Lung (tissue), 12 donors: ENCODE results near the gene TMEM256. TPM values are rescaled to one million over a fixed set of nuclear protein-coding genes. Genes with fewer than 3 reads are reported as not detected.

ENCODE experiments used
- ATAC-seq: fragments of 200-7000 bp; cut with Tn5 transposase; one replicate; pipeline ENCODE4 v1.9.1; 2020; ENCODE audit warnings: moderate number of reproducible peaks; ENCODE audit not compliant: insufficient read depth, low FRiP score
- DNase-seq, 3 donors: peaks; one replicate each; pipeline ENCODE4 v3.0.0-alpha.2; 2013 to 2017
- H3K27ac ChIP-seq, 2 donors: one replicate each; pipeline ENCODE4 v1.5.1; 2013; ENCODE audit warnings: mild to moderate bottlenecking in 2 of 2, moderate library complexity in 2 of 2, control low read depth in 1 of 2, inconsistent platforms in 1 of 2, low read depth in 1 of 2, low read length in 1 of 2
- H3K27me3 ChIP-seq, 3 donors: one replicate each; pipeline ENCODE4 v1.5.1; 2013; ENCODE audit warnings: low read length in 2 of 3; ENCODE audit not compliant: control insufficient read depth in 3 of 3, insufficient read depth in 3 of 3
- H3K36me3 ChIP-seq, 4 donors: one replicate each; pipeline ENCODE4 v1.5.1; 2013; ENCODE audit warnings: low read length in 4 of 4, mild to moderate bottlenecking in 1 of 4, moderate library complexity in 1 of 4; ENCODE audit not compliant: control insufficient read depth in 4 of 4, insufficient read depth in 4 of 4
- H3K4me1 ChIP-seq, 5 donors: one replicate each; pipeline ENCODE4 v1.5.1; 2013; ENCODE audit warnings: low read length in 5 of 5, mild to moderate bottlenecking in 2 of 5, moderate library complexity in 1 of 5; ENCODE audit not compliant: control insufficient read depth in 5 of 5, insufficient read depth in 5 of 5
- H3K4me3 ChIP-seq: one replicate; pipeline ENCODE4 v1.5.1; 2013; ENCODE audit warnings: mild to moderate bottlenecking, control low read depth, moderate library complexity
- H3K9ac ChIP-seq, 2 donors: one replicate each; pipeline ENCODE4 v1.5.1; 2013; ENCODE audit warnings: low read length in 2 of 2, control low read depth in 1 of 2; ENCODE audit not compliant: insufficient read depth in 1 of 2
- H3K9me3 ChIP-seq, 4 donors: one replicate each; pipeline ENCODE4 v1.5.1; 2013; ENCODE audit warnings: low read length in 3 of 4, mild to moderate bottlenecking in 1 of 4, moderate library complexity in 1 of 4; ENCODE audit not compliant: control insufficient read depth in 4 of 4, insufficient read depth in 3 of 4
- CTCF ChIP-seq: IDR thresholded peaks from 2 replicates; pipeline ENCODE4 v1.5.1; 2012; ENCODE audit warnings: mild to moderate bottlenecking; ENCODE audit errors: control extremely low read depth, extremely low read depth
- WGBS, 2 donors: extraction: QIAGEN DNeasy Blood & Tissue Kit; methylation state at CpG; one replicate each; pipeline ENCODE4 v1.1.7; 2013; 5-methylcytosine and 5-hydroxymethylcytosine counted together
- polyA plus RNA-seq, 2 donors: library from polyadenylated mRNA; stranded (reverse); fragments of 200-250 nt; gene quantifications; one replicate each; pipeline ENCODE4 v1.2.1, GENCODE V29; 2013
- total RNA-seq, 2 donors: library from RNA; depleted of rRNA in 1 of 2; stranded (reverse); fragments of >200 nt in 1 of 2; gene quantifications; one replicate each; pipeline ENCODE4 v1.2.1, GENCODE V29; 2014 to 2021
- donor health status: control.
- donor health status: control.
- donor health status: Bipolar disorder and iron deficiency.
- donor health status: healthy.
- donor health status: DM: yes; HTN: yes; CAD: no.

TMEM256 gene
- total and polyA plus RNA-seq, 4 donors = 70.2 to 247 (median 75.1) TPM

DNA sequence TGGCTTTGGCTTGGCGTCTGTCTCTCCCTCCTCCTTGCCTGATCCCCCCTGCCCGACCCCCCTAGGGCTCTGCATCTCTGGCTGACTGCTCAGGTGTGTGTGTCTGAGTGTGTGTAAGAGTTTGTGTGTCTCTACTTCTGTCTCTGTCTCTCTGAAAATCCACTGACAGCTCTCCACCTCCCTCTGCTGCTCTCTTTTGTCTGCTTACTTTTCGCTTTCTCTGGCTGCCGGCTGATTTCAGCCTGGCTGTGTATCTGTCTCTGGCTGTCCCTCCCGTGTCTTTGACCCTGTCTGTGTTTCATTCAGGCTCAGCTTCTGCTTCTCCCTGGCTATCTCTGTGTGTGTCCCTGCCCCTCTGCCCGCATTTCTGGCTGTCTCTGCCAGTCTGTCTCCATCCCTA is 12.4 kb upstream of the TMEM256 start:
- no peak overlapping the region for H3K9ac ChIP-seq
- peaks cover 0 to 12% (median 0%) of the 10 kb centered on the region in 5 donors for H3K4me1 ChIP-seq
- H3K27ac ChIP-seq = no peak overlapping the region
- peaks cover 0 to 11% (median 5%) of the 10 kb centered on the region in 4 donors for H3K36me3 ChIP-seq
- H3K27me3 ChIP-seq = no peaks in the 10 kb centered on the region
- no peak for TF ChIP-seq CTCF
- ATAC-seq (no peak), DNase-seq (no peak)
- WGBS, 2 donors = 81 to 91% methylated on average over 6 of the region's 6 CpGs
- no peaks in the 10 kb centered on the region for H3K9me3 ChIP-seq
- H3K4me3 ChIP-seq = no peak overlapping the region

DNA sequence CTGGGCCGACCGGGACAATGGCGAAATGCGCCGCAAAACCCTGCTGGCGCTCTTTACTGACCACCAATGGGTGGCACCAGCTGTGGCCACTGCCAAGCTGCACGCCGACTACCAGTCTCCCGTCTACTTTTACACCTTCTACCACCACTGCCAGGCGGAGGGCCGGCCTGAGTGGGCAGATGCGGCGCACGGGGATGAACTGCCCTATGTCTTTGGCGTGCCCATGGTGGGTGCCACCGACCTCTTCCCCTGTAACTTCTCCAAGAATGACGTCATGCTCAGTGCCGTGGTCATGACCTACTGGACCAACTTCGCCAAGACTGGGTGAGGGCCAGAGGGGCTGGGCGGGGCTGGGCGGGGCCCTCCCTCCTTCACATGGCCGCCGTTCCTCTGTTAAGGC is 11.9 kb upstream of the TMEM256 start:
- DNase-seq (no peak), ATAC-seq (no peak)
- peaks cover 0 to 11% (median 5%) of the 10 kb centered on the region in 4 donors for H3K36me3 ChIP-seq
- H3K4me1 ChIP-seq = peaks cover 0 to 12% (median 0%) of the 10 kb centered on the region in 5 donors
- H3K9ac ChIP-seq = no peak overlapping the region
- no peak overlapping the region for H3K27ac ChIP-seq
- no peaks in the 10 kb centered on the region for H3K9me3 ChIP-seq
- 87 to 89% methylated on average over 23 of the region's 23 CpGs for WGBS, 2 donors
- no peak overlapping the region for H3K4me3 ChIP-seq
- no peak for TF ChIP-seq CTCF
- H3K27me3 ChIP-seq = no peaks in the 10 kb centered on the region

- H3K9ac ChIP-seq = no peak overlapping the region
- ATAC-seq (no peak), DNase-seq (no peak)
- peaks cover 0 to 7% (median 0%) of the 10 kb centered on the region in 5 donors for H3K4me1 ChIP-seq
- 83 to 87% methylated on average over 14 of the region's 14 CpGs for WGBS, 2 donors
- no peak overlapping the region for H3K27ac ChIP-seq
- H3K4me3 ChIP-seq = no peak overlapping the region
- H3K27me3 ChIP-seq = no peaks in the 10 kb centered on the region
- peaks cover 0 to 11% (median 5%) of the 10 kb centered on the region in 4 donors for H3K36me3 ChIP-seq
- no peak for TF ChIP-seq CTCF
- H3K9me3 ChIP-seq = no peaks in the 10 kb centered on the region
Measured at GRCh38 chr17:7414837-7415236, 10.9 kb upstream of the TMEM256 start.

DNA sequence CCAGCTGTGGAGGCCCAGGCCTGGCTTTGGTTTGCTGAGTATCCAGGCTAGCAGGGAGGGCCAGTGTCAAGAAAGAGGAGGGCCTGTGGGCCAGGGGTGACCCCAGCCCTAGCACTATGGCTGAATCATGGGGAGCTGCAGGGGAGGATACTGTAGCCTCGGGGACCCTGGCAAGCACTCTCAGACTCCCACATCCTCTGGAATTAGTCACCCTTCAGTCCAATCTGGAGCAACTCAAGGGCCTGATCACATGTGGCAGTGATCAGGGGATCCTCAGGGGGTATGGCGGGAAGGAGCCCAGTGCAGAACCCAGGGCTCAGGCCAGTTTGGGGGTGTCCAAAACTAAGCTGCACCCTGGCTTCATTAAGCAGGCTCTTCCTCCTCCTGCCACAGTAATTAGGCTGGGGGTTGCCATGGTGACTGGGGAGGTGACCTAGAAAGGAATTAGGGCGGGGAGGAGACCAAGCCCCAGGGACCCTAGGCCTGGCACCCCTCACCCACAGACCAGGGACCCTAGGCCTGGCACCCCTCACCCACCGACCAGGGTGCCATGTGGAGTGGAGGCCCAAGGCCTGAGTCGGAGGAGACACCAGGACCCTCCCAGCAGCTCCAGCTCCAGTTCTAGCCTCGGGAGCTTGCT is 9.6 kb upstream of the TMEM256 start:
- no peak for TF ChIP-seq CTCF
- 83 to 88% methylated on average over 6 of the region's 6 CpGs for WGBS, 2 donors

More for the DNA sequence above, 9.6 kb upstream of the TMEM256 start:
- DNase-seq (no peak), ATAC-seq (no peak)
- H3K9me3 ChIP-seq = no peaks in the 10 kb centered on the region
- no peak overlapping the region for H3K4me3 ChIP-seq
- H3K9ac ChIP-seq = no peak overlapping the region
- no peak overlapping the region for H3K27ac ChIP-seq
- H3K36me3 ChIP-seq = peaks cover 0 to 13% (median 7%) of the 10 kb centered on the region in 4 donors
- H3K27me3 ChIP-seq = no peaks in the 10 kb centered on the region
- H3K4me1 ChIP-seq = no peaks in the 10 kb centered on the region
